ENCODE results near the gene NCS1.

The NCS1 gene

DNA sequence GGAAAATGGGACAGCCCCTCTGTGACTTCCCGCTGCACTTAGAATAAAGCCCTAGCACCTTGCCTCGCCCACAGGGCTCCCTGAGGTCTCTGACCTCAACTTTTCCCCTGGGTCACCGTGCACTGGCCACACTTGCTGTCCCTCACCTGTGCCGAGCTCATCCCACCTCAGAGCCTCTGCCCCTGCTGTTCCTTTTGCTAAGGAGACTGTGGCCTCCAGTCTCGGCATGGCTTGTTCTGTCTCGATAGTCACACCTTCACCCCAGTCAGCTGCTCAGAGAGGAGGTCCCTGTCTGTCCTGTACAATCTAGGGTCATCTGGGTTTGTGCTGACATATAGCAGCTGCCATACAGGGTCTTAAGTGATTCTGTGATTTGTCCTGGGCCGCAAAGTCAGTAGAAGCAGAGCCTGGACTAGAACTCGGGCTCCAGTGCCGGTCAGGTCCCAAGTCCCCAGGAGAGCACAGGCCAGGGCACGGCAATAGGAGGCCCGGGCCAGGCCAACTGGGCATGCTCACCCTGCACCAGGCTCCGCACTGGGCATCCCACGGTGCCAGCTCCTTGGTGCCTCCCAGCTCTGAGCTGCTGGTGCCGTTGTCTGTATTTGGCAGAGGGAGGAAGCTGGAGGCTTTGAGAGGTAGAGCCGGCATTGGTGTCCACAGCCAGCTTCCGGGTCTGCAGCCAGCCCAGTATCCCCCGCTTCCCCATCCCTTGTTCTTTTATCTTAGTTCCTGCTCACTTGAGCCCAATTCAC lies 35.2 kb downstream of the NCS1 start:
- peak in 1 of 10 donors; percentile 46 for DNase-seq
- intact Hi-C loops (cut with DNase I), result no loop called here

DNA sequence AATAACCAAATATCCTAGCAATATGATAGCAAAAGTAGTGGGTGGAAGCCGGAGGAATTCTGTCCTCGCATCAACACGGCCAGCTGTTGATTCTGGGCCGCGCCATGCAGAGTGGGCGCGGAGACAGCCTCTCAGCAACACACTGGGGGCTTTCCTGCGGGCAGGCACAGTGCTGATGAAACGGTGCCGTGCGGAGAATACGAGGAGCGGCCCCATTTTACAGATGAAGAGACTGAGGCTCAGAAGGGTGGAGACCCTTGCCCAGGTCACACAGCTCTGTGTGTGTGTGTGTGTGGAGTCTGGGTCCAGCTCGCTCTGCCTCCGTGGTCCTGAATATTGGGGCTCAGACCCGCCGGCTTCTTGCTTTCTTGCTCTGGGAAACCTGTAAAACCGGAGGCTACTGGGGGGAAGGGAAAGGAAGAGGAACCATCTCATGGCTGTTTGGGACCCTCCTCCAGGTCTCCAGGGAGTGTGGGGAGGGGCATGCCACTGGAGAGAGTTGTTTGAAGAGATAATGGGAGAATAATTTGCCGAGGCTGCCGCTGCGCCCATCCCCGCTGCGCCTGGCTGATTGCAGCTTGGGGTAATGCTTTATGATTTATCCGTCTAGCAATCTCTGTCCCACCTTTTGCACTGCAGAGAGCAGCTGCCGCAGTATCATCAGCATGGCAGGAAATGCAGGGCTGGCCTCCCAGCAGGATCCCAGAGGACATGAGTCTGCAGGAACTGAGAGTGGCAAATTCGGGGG lies 36.6 kb downstream of the NCS1 start:
- peak in 1 of 10 donors; percentile 48 for DNase-seq

DNA sequence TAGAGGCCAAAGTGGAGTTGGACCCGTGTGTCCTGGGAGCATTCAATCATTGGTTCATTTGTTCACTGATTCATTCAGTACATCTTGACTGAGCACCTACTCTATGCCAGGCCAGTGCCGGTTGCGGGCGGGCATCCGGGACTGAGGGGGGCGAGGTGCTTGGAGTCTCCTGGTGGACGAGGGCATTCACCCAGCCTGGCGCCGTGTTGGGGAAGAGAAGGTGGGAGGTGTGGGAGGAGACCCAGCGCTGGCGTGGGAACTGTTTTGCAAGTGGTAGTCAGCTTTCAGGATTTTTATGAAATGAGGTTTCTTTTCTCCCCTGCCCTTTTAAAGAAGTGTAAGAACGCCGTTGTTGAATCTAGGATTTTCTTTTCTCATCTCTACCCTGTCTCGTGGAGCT lies 37.2 kb downstream of the NCS1 start:
- intact Hi-C loops (cut with DNase I), result no loop called here
- no peak for DNase-seq

More for the DNA sequence above, 36.6 kb downstream of the NCS1 start:
- intact Hi-C loops (cut with DNase I), result no loop called here

DNA sequence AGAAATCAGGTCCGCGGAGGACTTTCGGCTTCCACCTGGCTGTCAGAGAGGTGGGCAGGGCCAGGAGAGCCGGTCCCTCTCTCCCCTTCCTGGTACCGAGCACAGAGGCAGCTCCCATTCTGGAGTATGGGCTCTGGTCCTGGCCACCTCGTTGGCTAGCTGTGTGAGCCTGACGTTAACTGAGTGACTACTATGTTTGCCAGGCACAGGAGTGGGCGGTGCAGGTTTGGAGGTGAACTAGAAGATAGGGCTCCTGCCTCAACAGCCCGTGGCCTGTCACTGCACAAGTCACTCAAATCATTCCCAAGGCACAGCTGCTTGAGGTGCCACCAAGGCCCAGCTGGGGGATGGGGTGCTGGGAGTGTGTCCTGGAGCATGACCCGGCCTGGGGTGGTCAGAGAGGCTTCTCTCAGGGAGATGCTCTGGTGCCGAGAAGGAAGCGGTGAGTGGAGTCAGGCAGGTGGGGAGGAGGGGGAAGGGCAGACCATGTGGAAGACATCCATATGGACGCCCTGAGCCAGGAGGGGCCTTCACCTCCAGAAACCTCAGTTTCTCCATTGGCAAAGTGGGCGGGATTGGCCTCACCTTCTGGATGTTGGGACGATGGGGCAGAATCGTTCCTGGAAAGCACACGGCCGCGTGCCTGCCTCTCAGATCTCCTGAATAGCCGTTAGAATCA lies 39.5 kb downstream of the NCS1 start:
- intact Hi-C loops (cut with DNase I), result no loop called here
- no peak for DNase-seq

DNA sequence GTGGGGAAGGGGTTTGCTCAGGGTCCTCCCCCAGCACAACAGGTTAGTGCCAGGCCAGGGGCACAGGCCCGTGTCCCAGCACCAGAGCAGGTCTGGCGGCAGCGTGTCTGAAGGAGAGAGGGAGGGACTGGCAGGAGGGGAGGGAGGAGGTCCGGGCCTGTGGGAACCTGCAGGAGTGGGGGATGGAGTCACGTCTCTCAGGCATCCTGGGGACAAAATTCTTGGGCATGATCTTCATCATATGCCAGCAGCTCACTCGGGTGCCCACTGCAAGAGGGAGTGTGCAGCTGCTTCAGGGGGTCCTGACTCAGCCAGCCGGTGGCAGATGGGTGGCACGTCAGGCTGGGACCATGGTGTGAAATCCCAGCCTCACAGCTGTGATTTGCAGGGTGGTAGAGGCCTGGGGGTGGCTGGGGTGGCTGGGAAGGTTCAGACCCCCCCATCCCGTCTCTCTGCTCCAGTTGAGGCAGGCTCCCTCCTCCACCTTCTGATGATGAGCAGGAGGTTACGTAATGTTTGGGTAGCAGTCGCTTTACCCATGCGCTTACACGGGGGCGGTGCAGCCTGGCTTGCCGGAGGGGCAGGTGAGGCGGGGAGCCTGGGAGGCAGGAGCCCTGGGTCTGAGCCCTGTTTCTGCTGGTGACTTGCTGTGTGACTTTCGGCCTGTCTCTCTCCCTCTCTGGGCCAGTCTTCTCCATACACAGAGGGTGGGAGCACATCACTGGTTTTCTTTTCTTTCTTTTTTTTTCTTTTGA lies 40.5 kb downstream of the NCS1 start:
- intact Hi-C loops (cut with DNase I), result no loop called here
- DNase-seq, result peak in 6 of 10 donors; percentile 55 to 95 (median 82)

DNA sequence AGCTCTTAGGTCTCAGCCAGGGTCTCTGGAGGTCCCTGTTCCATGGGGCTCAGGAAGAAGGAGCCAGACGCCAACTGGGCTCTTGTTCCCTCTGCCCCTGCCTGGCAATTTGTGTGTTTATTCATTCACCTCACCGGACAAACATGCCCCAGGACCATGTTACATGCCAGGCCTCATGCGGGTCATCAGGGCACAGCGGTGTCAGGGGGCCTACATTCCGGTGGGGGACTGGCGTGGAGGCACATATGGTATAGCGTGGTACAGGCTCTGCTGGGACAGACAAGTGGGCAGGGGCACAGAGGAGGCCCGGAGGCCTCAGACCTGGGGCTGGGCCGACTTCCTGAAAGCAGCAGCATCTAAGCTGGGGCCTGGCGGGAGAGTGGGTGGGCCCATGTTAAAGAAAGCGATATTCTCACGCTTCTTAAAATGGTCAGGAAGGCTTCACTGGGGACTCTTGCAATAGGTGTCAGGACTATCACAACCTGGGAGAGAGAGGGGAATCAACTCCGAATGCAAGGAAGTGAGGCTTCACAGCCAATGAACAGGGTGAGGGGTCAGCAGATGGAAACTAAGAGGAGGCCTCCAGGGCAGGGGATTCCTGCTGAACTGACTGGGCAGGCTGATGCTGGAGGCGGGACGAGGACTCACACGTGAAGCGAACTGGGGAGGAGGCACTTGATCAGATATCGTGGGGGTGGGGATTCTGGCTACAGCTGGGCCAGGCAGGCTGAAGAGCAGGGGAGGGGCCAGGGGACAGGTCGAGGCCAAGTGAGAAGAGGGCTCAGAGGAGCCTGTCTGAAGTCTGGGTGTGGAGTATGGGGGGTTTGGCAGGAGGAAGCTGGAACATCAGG lies 41.9 kb downstream of the NCS1 start:
- intact Hi-C loops (cut with DNase I), result no loop called here
- DNase-seq, result no peak

DNA sequence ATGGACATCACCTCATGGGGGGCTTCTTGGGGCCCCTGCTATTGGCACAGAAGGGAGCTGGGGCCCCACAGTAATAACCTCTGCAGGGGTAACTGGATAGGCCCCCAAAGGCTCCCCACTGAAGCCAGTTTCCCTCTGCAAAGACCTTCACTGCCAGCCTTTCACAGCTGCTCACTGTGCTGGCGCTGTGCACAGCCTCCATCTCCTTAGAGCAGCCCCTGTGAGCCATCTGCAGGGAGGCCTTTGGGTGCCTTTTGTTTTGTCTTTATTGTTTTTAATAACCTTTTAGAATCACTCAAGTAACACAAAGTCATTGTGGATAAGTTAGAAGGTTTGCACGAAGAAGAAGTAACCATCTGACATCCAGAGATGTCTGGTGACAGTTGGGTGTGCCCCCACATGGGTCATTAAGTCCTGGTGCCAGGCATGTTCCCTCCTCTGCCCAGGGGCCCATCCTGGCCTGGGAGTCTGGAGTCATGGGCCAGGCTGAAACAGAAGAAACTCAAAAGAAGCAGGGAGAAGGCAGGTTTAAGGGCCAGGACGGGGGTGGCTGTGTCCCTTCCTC lies 42.7 kb downstream of the NCS1 start:
- intact Hi-C loops (cut with DNase I), result no loop called here
- no peak for DNase-seq

DNA sequence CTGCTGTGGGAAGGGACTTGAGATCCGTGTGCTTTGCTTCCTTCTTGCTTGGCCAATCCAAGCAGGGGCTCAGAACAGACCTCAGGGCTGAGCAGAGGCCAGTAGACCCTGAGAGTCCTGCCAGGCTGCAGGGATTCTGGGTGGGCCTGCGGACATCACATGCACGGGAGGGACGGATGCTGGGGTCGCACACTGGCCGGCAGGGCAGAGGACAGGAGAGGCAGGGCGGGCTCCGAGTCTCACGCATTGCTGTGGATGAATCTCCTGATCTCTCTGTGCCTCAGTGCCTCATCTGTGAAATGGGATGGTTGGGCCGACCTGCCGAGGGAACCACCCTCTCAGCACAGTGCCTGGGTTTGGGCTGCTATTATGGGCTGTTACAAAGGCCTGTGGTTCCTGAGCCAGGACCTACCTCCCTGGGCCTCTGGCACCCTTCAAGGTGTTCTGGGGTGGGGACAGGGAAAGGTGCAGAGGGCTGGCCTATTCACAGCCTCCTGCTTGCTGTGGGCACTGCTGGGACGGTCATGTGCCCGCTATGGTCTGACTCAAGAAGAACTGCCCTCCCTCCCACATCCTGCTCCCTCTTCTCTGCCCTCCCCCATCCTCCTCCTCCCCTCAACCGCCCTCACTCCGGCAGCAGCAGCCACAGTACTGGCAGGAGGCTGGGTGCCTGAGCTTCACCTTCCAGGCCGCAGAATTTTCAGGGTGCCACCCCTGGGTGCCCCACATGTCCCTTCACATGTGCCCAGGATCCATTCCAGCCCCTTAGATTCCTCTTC lies 43.3 kb downstream of the NCS1 start:
- intact Hi-C loops (cut with DNase I), result no loop called here
- DNase-seq, result no peak

DNA sequence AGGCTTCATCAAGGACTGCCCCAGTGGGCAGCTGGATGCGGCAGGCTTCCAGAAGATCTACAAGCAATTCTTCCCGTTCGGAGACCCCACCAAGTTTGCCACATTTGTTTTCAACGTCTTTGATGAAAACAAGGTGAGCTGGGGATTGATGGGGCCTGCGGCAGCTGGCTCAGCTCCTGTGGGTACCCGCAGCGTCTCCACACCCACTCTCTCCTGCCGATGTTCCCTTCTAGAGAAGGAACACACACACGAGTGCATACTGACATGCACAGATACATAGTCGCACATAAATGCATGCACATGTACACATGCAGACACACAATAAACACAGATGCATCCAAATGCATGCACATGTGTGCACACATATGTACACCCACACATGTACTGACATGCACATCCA lies 45.6 kb downstream of the NCS1 start:
- intact Hi-C loops (cut with DNase I), result no loop called here

DNA sequence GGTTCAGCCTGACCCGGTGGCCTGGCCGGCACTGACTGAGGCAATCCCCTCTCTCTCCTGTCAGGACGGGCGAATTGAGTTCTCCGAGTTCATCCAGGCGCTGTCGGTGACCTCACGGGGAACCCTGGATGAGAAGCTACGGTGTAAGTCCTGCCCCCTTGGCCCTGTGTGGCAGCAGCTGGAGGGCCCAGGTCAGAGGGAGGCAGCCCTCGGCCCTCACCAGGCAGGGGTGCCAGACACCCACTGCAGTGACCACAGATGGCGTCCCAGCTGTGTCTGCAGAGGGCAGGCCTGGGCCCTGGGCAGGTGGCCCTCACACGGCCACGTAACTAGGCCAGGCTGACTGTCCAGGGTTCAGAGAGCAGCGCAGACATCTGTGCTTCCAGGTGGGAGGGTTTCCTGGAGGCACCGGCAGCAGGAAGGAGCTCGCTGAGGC lies 47.5 kb downstream of the NCS1 start:
- intact Hi-C loops (cut with DNase I), result no loop called here
- no peak for DNase-seq

More for the DNA sequence above, 45.6 kb downstream of the NCS1 start:
- peak in 1 of 10 donors; percentile 38 for DNase-seq

DNA sequence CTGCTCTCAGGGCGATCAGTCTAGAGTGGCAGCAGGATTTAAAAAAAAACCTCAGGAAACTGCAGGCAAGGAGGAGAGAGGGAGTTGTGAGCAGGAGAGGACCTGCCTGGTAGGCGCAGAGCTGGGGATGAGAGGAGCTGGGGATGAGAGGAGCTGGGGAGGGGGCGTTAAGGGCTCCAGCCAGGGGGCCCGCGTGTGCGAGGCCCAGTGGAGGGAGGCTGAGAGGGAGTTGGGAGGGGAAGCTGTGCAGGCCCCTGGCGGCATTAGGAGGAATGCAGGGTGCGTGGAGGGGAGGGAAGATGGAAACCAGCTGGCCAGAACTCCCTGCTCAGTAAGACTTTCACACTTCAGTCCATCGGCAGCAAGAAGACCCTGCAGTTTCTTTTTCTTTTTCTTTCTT lies 48.1 kb downstream of the NCS1 start:
- no peak for DNase-seq

DNA sequence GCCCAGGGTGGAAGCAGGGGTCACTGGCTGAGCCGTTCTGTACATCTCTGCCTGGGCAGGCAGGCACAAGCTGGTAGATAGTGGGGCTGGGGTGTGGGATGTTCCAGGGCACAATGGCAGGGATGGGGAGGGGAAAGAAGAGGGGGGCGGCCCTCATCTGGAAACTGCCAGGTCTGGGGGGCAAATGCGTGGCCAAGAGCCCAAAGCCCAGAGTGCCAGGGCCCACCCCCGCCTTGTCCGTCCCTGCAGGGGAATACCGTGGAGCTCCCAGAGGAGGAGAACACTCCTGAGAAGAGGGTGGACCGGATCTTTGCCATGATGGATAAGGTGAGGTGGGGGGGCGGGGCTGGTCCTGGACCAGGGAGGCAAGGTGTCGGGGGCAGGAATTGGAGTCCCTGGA lies 50.6 kb downstream of the NCS1 start:
- intact Hi-C loops (cut with DNase I), result no loop called here

More for the DNA sequence above, 48.1 kb downstream of the NCS1 start:
- intact Hi-C loops (cut with DNase I), result no loop called here

DNA sequence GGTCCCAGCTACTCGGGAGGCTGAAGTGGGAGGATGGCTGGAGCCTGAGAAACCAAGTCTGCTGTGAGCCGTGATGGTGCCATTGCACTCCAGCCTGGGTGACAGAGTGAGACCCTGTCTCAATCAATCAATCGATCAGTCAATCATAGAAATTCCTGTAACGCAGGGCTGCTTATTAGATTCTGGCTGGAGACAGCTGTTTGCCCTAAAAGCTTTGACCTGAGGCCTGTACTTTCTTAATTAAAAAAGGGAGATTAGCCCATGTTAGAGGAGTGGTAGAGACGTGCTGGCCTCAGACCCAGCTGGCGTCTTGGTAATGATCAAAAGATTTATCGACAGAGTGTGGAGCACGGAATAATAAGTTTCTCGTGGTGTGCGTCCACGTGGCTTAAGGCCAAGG lies 52.9 kb downstream of the NCS1 start:
- DNase-seq, result peak in 1 of 10 donors; percentile 15
- intact Hi-C loops (cut with DNase I), result no loop called here

More for the DNA sequence above, 50.6 kb downstream of the NCS1 start:
- DNase-seq, result no peak

DNA sequence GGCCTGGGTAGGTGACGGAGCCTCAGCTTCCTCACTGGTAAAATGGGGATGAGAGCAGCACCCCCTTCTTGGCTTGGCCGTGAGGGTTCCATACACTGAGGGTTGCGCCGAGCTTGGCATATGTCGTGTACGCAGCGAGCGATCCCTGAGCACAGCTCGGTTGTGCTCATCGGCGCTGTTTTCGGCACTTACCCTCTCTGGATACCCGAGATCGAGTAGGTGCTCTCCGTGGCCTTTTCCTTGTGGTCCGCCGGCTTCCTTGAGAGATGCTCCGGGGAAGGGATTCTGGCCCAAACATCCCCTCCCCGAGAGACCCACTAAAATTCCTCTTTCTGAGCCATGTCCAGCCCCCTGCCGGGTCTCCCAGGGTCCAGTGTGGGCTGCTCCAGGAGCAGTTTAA lies 53.4 kb downstream of the NCS1 start:
- DNase-seq, result peak in 3 of 10 donors; percentile 33 to 56 (median 40)
- intact Hi-C loops (cut with DNase I), result no loop called here

DNA sequence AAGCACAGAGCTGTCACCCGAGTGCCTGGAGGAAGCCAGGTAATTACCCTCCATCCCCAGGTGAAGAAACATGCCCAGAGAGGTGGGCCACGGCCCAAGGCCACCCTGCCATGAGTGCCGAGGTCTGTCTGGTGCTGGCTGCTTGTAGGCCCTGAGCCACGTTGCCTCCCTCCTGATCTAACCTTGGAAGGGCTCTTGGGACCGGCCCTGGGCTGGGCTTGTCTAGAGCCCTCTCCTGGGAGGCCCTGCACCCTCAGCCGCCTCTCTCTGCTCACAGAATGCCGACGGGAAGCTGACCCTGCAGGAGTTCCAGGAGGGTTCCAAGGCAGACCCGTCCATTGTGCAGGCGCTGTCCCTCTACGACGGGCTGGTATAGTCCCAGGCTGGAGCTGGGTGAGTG lies 53.9 kb downstream of the NCS1 start:
- DNase-seq, result peak in 3 of 10 donors; percentile 35 to 69 (median 52)
- intact Hi-C loops (cut with DNase I), result no loop called here

DNA sequence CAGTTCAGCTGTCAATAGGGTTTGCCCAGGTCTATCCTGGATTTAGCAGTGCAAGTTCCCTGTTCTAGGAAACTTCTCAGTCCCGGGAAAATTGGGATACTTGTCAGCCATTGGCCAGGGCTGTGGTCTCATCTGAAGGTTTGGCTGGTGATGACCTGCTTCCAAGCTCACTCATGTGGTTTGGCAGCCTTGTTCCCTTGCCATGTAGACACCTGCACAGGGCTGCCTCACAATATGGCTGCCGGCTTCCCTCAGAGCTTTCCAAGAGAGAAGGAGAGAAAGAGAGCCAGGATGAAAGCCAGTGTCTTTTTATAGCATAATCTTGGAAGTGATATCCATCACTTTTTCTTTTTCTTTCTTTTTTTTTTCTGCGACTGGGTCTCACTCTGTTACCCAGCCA lies 55.6 kb downstream of the NCS1 start:
- intact Hi-C loops (cut with DNase I), result no loop called here
- DNase-seq, result peak in 2 of 10 donors; percentile 18 to 29

DNA sequence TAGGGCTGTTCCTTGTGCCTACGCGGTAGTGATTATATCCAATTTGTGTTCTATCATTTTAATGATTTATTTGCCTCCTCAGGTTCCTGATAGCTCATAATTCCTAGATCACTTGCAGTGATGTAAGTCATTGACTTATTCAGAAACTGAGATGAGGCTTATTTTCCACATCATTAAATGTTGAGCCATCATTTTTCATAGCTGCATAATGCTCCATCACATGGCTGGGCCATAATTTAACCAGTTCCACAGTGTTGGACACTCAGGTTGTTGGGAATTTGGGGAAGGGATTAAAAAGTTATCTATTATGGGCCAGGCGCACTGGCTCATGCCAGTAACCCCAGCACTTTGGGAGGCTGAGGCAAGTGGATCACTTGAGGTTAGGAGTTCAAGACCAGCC lies 57.6 kb downstream of the NCS1 start:
- DNase-seq, result no peak
- intact Hi-C loops (cut with DNase I), result no loop called here

DNA sequence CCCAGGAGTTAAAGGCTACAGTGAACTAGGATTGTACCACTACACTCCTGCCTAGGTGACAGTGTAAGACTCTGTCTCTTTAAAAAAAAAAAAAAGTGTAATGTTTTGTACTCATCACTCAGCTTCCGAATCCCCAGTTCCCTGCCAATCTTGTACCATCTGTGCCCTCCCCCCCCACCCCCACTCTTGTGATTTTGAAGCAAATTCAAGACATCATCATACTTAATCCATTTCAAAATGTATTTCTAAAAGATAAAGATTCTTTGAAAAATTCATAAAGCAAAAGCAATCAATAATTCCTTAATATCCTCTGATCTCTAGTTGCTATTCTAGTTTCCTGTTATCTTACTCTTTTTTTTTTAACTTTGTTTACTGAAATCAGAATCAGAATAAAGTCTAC lies 58.4 kb downstream of the NCS1 start:
- DNase-seq, result peak in 1 of 10 donors; percentile 11
- intact Hi-C loops (cut with DNase I), result no loop called here

Measured in posterior cingulate gyrus (tissue), 11 donors.